Colonic mucosa (tissue), 4 donors: ENCODE results near the gene EPHA2. TPM values are rescaled to one million over a fixed set of nuclear protein-coding genes. Genes with fewer than 3 reads are reported as not detected.

ENCODE experiments used
- DNase-seq: peaks from one replicate; pipeline ENCODE4 v3.0.0-alpha.2; 2020
- H3K27ac ChIP-seq: fragments of 200-600 bp; one replicate; pipeline ENCODE4 v1.8.0; 2021
- H3K27me3 ChIP-seq: fragments of 200-600 bp; one replicate; pipeline ENCODE4 v1.8.0; 2021
- H3K36me3 ChIP-seq: fragments of 200-600 bp; one replicate; pipeline ENCODE4 v1.8.0; 2021
- H3K4me1 ChIP-seq: fragments of 200-600 bp; one replicate; pipeline ENCODE4 v1.8.0; 2021; ENCODE audit warnings: mild to moderate bottlenecking
- H3K4me3 ChIP-seq: fragments of 200-600 bp; one replicate; pipeline ENCODE4 v1.8.0; 2021
- H3K9ac ChIP-seq, 2 donors: one replicate each; pipeline ENCODE4 v1.7.0; 2013; ENCODE audit warnings: control low read depth in 2 of 2, low read depth in 2 of 2, low read length in 2 of 2
- H3K9me3 ChIP-seq: fragments of 200-600 bp; one replicate; pipeline ENCODE4 v1.8.0; 2021
- CTCF ChIP-seq: fragments of 200-600 bp; IDR thresholded peaks from one replicate; pipeline ENCODE4 v1.8.0; 2022; ENCODE audit warnings: antibody characterized with exemption, mild to moderate bottlenecking
- intact Hi-C: fragments of 100-400 bp; cut with DNase I; formaldehyde crosslinking; loops from one replicate; pipeline ENCODE4 v1.14.1; 2022
- total RNA-seq, 2 donors: library from RNA; stranded (reverse); fragmentation: NEBNext Ultra II Directional in 1 of 2; extraction: Animal tissue kit (Norgen Biotek cat#: 25700) in 1 of 2; gene quantifications; one replicate each; pipeline ENCODE4 v1.2.1, GENCODE V29; 2021
- donor health status: healthy.
- donor health status: DM: no; HTN: no; CAD: no.
- donor health status: DM: no; HTN: no; CAD: no.

EPHA2 gene
- total RNA-seq = 10 to 100 TPM; 15.7 to 40.8 TPM

- intact Hi-C loops = loop anchor here (2.0 kb wide), 1 partner anchor 21 kb away; no protein-coding TSS in a partner anchor
- DNase-seq = peak; percentile 96
- Histone ChIP-seq H3K9ac (peak within 1 kb of the TSS; percentile 87 to 93), H3K4me3 (peak within 1 kb of the TSS; percentile 62), H3K27me3 (no peaks in the 10 kb centered on the region), H3K27ac (peak within 1 kb of the TSS; percentile 86), H3K36me3 (no peaks in the 10 kb centered on the region), H3K4me1 (peaks cover 23% of the 10 kb centered on the region), H3K9me3 (no peaks in the 10 kb centered on the region)
- no peak for TF ChIP-seq CTCF
Measured at GRCh38 chr1:16155537-16156410, at the start of gene EPHA2. Gene EPHA2, minus strand, starts transcription at chr1:16156069. Its CDS starts 137 bp downstream, at chr1:16155932.

- no peak for DNase-seq
- Histone ChIP-seq H3K4me3 (no peak overlapping the region), H3K9me3 (no peaks in the 10 kb centered on the region), H3K27ac (no peak overlapping the region), H3K36me3 (no peaks in the 10 kb centered on the region), H3K27me3 (no peaks in the 10 kb centered on the region), H3K4me1 (peaks cover 4% of the 10 kb centered on the region), H3K9ac (peak overlapping the region in 1 of 2 donors; percentile 76)
- TF ChIP-seq CTCF = no peak
- intact Hi-C loops = loop anchor here (10.0 kb wide), 1 partner anchor 159 kb away; the partner anchor contains the start of gene SZRD1
Measured at GRCh38 chr1:16205334-16205671, 49.4 kb upstream of the EPHA2 start.

- peak; percentile 53 for DNase-seq
- H3K4me3 ChIP-seq = no peak overlapping the region
- peaks cover 4% of the 10 kb centered on the region for H3K4me1 ChIP-seq
- H3K27me3 ChIP-seq = no peaks in the 10 kb centered on the region
- intact Hi-C loops = loop anchor here (10.0 kb wide), 1 partner anchor 160 kb away; the partner anchor contains the start of gene SZRD1
- H3K27ac ChIP-seq = no peak overlapping the region
- no peak for TF ChIP-seq CTCF
- no peak overlapping the region for H3K9ac ChIP-seq
- H3K36me3 ChIP-seq = no peaks in the 10 kb centered on the region
- H3K9me3 ChIP-seq = no peaks in the 10 kb centered on the region
Measured at GRCh38 chr1:16204634-16205333, 48.9 kb upstream of the EPHA2 start.

- Histone ChIP-seq H3K36me3 (no peaks in the 10 kb centered on the region), H3K4me3 (no peak overlapping the region), H3K9me3 (no peaks in the 10 kb centered on the region), H3K9ac (no peak overlapping the region), H3K27me3 (no peaks in the 10 kb centered on the region), H3K27ac (no peak overlapping the region), H3K4me1 (peaks cover 4% of the 10 kb centered on the region)
- no peak for DNase-seq
- intact Hi-C loops = loop anchor here (10.0 kb wide), 1 partner anchor 161 kb away; the partner anchor contains the start of gene SZRD1
- no peak for TF ChIP-seq CTCF
Measured at GRCh38 chr1:16204216-16204615, 48.3 kb upstream of the EPHA2 start.

- H3K4me1 ChIP-seq = peaks cover 4% of the 10 kb centered on the region
- no peak for DNase-seq
- no peak overlapping the region for H3K27ac ChIP-seq
- no peak overlapping the region for H3K4me3 ChIP-seq
- H3K27me3 ChIP-seq = no peaks in the 10 kb centered on the region
- H3K36me3 ChIP-seq = no peaks in the 10 kb centered on the region
- TF ChIP-seq CTCF = no peak
- H3K9me3 ChIP-seq = no peaks in the 10 kb centered on the region
- H3K9ac ChIP-seq = no peak overlapping the region
- intact Hi-C loops = loop anchor here (10.0 kb wide), 1 partner anchor 161 kb away; the partner anchor contains the start of gene SZRD1
Measured at GRCh38 chr1:16203550-16203949, 47.7 kb upstream of the EPHA2 start.
